Upper lobe of left lung (tissue), 6 donors: ENCODE measurements around the gene PCSK1N. TPM values are rescaled to one million over a fixed set of nuclear protein-coding genes. Genes with fewer than 3 reads are reported as not detected.

Experiments used
- ATAC-seq, 2 donors: fragments of 200-7000 bp; cut with Tn5 transposase; one replicate each; pipeline ENCODE4 v1.9.1; 2022; ENCODE audit warnings: mild to moderate bottlenecking in 2 of 2, moderate library complexity in 2 of 2; ENCODE audit not compliant: low FRiP score in 2 of 2
- DNase-seq, 2 donors: peaks; one replicate each; pipeline ENCODE4 v3.0.0-alpha.2; 2019 to 2020
- H3K27ac ChIP-seq, 4 donors: fragments of 200-600 bp; sonication (generic); one replicate each; pipeline ENCODE4 v1.5.1; 2016 to 2019
- H3K27me3 ChIP-seq, 4 donors: fragments of 200-600 bp; sonication (generic); one replicate each; pipeline ENCODE4 v1.5.1; 2017 to 2019
- H3K36me3 ChIP-seq, 4 donors: fragments of 200-600 bp; sonication (generic); one replicate each; pipeline ENCODE4 v1.5.1; 2016 to 2019
- H3K4me1 ChIP-seq, 4 donors: fragments of 200-600 bp; sonication (generic); one replicate each; pipeline ENCODE4 v1.5.1; 2018 to 2019
- H3K4me3 ChIP-seq, 4 donors: fragments of 200-600 bp; sonication (generic); one replicate each; pipeline ENCODE4 v1.5.1; 2017 to 2019; ENCODE audit warnings: mild to moderate bottlenecking in 2 of 4, moderate library complexity in 1 of 4
- H3K9me3 ChIP-seq, 4 donors: fragments of 200-600 bp; sonication (generic); one replicate each; pipeline ENCODE4 v1.5.1; 2018 to 2019
- EP300 ChIP-seq, 4 donors: sonication (generic); formaldehyde crosslinking; IDR thresholded peaks; one replicate each; pipeline ENCODE4 v1.5.1; 2017; ENCODE audit warnings: antibody characterized with exemption in 4 of 4, control low read depth in 2 of 4
- POLR2A ChIP-seq, 4 donors: fragments of 450-650 bp; IDR thresholded peaks; one replicate each; pipeline ENCODE4 v1.5.1; 2016 to 2017; ENCODE audit warnings: antibody characterized with exemption in 4 of 4, mild to moderate bottlenecking in 2 of 4
- POLR2AphosphoS5 ChIP-seq, 2 donors: sonication (generic); formaldehyde crosslinking; IDR thresholded peaks; one replicate each; pipeline ENCODE4 v1.5.1; 2017; ENCODE audit warnings: antibody characterized with exemption in 2 of 2
- WGBS, 2 donors: methylation state at CpG; one replicate each; pipeline ENCODE4 v1.1.5; 2017 to 2018; 5-methylcytosine and 5-hydroxymethylcytosine counted together
- total RNA-seq, 6 donors: library from RNA; depleted of rRNA in 4 of 6; stranded (reverse); fragments of >200 nt in 4 of 6; gene quantifications; one replicate each; pipeline versions ENCODE4 v1.1.0 to v1.2.1, GENCODE V29; 2016 to 2021
- TF ChIP-seq, protein P1 (sequence below), 6 experiments: fragments of 450-650 bp in 4 of 6; fragments of 200-600 bp in 2 of 6; sonication (generic) in 2 of 6; IDR thresholded peaks; one replicate each; pipeline ENCODE4 v1.5.1; 2016 to 2019; ENCODE audit warnings: antibody characterized with exemption in 6 of 6
- donor health status: DM: no; HTN: no; CAD: no; lungs with moderate emphysema.
- donor health status: DM: no; HTN: yes; CAD: no; lungs with severe emphysema.

PCSK1N gene
- total RNA-seq, 6 donors from 2014 or later, result 1.0 to 7.5 (median 2.3) TPM

DNA sequence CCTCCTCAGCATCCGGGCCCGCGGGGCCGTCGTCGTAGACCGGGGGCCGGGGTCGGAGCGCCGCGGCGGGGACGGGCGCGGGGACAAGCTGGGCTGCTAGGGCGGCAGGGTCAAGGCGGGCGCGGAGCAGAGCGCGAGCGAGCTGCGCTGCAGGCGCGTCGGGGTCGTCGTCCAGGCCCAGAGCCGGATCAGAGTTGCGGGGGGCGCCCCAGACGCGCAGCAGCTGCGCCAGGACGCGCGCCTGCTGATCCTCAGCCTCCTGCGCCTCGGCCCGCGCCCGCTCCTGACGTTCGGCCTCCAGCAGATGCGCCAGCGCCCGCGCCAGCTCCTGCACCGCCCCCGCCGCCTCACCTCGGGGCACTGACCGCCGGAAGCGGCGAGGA, 3.5 kb downstream of the PCSK1N start:
- H3K36me3 ChIP-seq, result no peaks in the 10 kb centered on the region
- TF ChIP-seq EP300 (IDR thresholded peaks at IDR 0.05) (no peak), POLR2A (IDR thresholded peaks at IDR 0.05) (no peak), POLR2AphosphoS5 (IDR thresholded peaks at IDR 0.05) (no peak)
- TF ChIP-seq, protein P1, sequence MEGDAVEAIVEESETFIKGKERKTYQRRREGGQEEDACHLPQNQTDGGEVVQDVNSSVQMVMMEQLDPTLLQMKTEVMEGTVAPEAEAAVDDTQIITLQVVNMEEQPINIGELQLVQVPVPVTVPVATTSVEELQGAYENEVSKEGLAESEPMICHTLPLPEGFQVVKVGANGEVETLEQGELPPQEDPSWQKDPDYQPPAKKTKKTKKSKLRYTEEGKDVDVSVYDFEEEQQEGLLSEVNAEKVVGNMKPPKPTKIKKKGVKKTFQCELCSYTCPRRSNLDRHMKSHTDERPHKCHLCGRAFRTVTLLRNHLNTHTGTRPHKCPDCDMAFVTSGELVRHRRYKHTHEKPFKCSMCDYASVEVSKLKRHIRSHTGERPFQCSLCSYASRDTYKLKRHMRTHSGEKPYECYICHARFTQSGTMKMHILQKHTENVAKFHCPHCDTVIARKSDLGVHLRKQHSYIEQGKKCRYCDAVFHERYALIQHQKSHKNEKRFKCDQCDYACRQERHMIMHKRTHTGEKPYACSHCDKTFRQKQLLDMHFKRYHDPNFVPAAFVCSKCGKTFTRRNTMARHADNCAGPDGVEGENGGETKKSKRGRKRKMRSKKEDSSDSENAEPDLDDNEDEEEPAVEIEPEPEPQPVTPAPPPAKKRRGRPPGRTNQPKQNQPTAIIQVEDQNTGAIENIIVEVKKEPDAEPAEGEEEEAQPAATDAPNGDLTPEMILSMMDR (IDR thresholded peaks at IDR 0.05), result no peak
- H3K4me3 ChIP-seq, result no peak overlapping the region
- H3K27me3 ChIP-seq, result peaks cover 0 to 26% (median 2%) of the 10 kb centered on the region in 4 donors
- 65% methylated on average over 35 of the region's 57 CpGs; no CpG with 5 or more reads in 1 of the 2 donors for WGBS, 2 donors
- H3K4me1 ChIP-seq, result peaks cover 0 to 14% (median 0%) of the 10 kb centered on the region in 4 donors
- DNase-seq (peak in 1 of 2 donors; percentile 59), ATAC-seq (no peak)
- H3K27ac ChIP-seq, result no peak overlapping the region
- peaks cover 0 to under 1% (median 0%) of the 10 kb centered on the region in 4 donors for H3K9me3 ChIP-seq

DNA sequence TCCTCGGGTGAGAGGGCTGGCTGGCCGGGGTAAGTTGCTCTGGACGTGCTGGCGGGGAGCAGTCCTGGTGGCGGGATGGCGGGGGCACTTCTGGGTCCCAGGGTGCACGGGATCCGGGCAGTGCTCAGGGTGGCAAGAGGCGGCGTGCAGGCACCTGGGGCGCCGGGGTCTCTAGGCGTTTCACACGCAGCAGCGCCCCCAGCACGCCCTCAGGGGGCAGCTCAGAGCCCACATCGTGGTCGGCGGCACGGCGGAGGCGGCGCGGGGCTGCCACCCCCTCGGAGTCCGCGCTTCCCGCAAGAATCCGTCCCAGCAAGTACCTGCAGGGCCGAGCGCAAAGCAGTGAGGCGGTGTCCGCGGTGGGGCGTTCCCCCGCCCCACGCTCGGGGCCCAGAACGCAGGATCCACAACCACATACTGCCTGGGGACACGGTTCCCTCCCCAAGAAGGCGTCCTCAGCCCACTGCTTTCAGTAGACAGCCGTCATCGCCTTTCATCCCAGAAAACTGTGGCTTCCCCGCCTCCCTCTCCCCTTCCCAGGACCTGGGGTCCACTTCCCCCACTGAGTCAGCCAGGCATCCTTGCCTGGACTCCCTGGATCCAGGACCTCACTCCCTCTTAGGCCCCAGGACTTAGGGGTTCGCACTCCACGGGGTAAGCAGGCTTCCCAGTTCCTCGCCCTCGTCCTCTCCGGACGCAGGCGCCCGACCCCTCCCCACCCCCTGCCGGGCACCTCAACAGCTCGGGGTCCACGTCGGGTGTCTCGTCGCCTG, 4.1 kb downstream of the PCSK1N start:
- no peaks in the 10 kb centered on the region for H3K36me3 ChIP-seq
- TF ChIP-seq, protein P1 (IDR thresholded peaks at IDR 0.05), result no peak
- TF ChIP-seq POLR2AphosphoS5 (IDR thresholded peaks at IDR 0.05), result no peak
- TF ChIP-seq POLR2A (IDR thresholded peaks at IDR 0.05), result no peak
- no peak for TF ChIP-seq EP300 (IDR thresholded peaks at IDR 0.05)
- H3K9me3 ChIP-seq, result peaks cover 0 to 7% (median 0%) of the 10 kb centered on the region in 4 donors
- DNase-seq (peak in 1 of 2 donors; percentile 51), ATAC-seq (no peak)
- H3K27ac ChIP-seq, result no peak overlapping the region
- H3K4me3 ChIP-seq, result no peak overlapping the region
- WGBS, 2 donors, result 25 to 48% methylated on average over 2 to 47 of the region's 58 CpGs
- H3K4me1 ChIP-seq, result peaks cover 0 to 14% (median 0%) of the 10 kb centered on the region in 4 donors
- H3K27me3 ChIP-seq, result peaks cover 0 to 26% (median 2%) of the 10 kb centered on the region in 4 donors

DNA sequence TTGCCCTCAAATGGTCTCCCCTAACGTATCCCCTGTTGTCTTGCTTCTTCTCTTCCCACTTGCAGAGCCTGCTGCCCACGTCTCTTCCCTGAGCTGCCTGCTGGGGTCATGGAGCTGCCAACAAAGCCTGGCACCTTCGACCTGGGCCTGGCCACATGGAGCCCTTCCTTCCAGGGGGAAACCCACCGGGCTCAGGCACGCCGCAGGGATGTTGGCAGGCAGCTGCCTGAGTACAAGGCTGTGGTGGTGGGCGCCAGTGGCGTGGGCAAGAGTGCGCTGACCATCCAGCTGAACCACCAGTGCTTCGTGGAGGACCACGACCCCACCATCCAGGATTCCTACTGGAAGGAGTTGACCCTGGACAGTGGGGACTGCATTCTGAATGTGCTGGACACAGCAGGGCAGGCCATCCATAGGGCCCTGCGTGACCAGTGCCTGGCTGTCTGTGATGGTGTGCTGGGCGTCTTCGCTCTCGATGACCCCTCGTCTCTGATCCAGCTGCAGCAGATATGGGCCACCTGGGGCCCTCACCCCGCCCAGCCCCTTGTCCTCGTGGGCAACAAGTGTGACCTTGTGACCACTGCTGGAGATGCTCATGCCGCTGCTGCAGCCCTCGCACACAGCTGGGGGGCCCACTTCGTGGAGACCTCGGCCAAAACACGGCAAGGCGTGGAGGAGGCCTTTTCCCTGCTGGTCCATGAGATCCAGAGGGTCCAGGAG, 6.2 kb downstream of the PCSK1N start:
- TF ChIP-seq POLR2A (IDR thresholded peaks at IDR 0.05), result no peak
- TF ChIP-seq EP300 (IDR thresholded peaks at IDR 0.05), result no peak
- TF ChIP-seq, protein P1 (IDR thresholded peaks at IDR 0.05), result no peak
- no peak for TF ChIP-seq POLR2AphosphoS5 (IDR thresholded peaks at IDR 0.05)
- WGBS, 2 donors, result 87 to 88% methylated on average over 2 to 21 of the region's 24 CpGs
- peaks cover 0 to 14% (median 0%) of the 10 kb centered on the region in 4 donors for H3K27me3 ChIP-seq

DNA sequence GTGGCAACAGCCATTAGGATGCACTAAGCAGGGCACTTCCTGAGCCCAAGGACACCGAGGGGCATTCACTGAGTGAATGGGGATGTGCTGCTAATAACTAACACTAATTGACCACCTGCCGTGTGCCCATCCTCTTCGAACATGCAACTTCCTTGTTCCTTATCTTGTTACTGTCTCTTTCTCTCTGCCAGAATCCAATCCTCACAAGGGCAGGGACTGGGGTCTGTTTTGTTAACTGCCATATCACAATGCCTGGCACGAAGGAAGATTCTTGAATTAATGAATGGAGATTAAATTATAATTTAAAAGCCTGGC, 7.8 kb downstream of the PCSK1N start:
- TF ChIP-seq EP300 (IDR thresholded peaks at IDR 0.05), result no peak
- no peak for TF ChIP-seq POLR2AphosphoS5 (IDR thresholded peaks at IDR 0.05)
- TF ChIP-seq, protein P1 (IDR thresholded peaks at IDR 0.05), result no peak
- no peak for TF ChIP-seq POLR2A (IDR thresholded peaks at IDR 0.05)
- peaks cover 0 to 7% (median 0%) of the 10 kb centered on the region in 4 donors for H3K27me3 ChIP-seq
- WGBS, 2 donors, result 74 to 81% methylated on average over 3 to 4 of the region's 4 CpGs
- no peak overlapping the region for H3K27ac ChIP-seq
- ATAC-seq (no peak), DNase-seq (no peak)
- no peak overlapping the region for H3K4me3 ChIP-seq
- H3K36me3 ChIP-seq, result peaks cover 0 to 21% (median 3%) of the 10 kb centered on the region in 4 donors
- H3K4me1 ChIP-seq, result peaks cover 0 to 5% (median 0%) of the 10 kb centered on the region in 4 donors
- H3K9me3 ChIP-seq, result peaks cover 0 to 18% (median 0%) of the 10 kb centered on the region in 4 donors

More for the DNA sequence above, 6.2 kb downstream of the PCSK1N start:
- ATAC-seq, result no peak
- H3K9me3 ChIP-seq, result peaks cover 0 to 18% (median 0%) of the 10 kb centered on the region in 4 donors
- H3K36me3 ChIP-seq, result peaks cover 0 to 5% (median 3%) of the 10 kb centered on the region in 4 donors
- H3K4me3 ChIP-seq, result no peak overlapping the region
- no peak overlapping the region for H3K27ac ChIP-seq
- no peak for DNase-seq
- peaks cover 0 to 5% (median 0%) of the 10 kb centered on the region in 4 donors for H3K4me1 ChIP-seq
